ENCODE measurements around the gene ATG2A.

ATG2A gene

GRCh38 chr11:64916775-64917662 lies at the start of gene ATG2A:
Gene ATG2A (minus strand): TSS chr11:64917209. CDS start chr11:64917135, 74 bp downstream.
- peak; percentile 99 for DNase-seq (ENCODE audit: low read depth)

- DNase-seq (ENCODE audit: low read depth) = no peak
Measured at GRCh38 chr11:64963072-64963631, 46.1 kb upstream of the ATG2A start.

GRCh38 chr11:64960719-64961118 lies 43.7 kb upstream of the ATG2A start:
- no peak for DNase-seq (ENCODE audit: low read depth)

GRCh38 chr11:64959498-64959897 lies 42.5 kb upstream of the ATG2A start:
- no peak for DNase-seq (ENCODE audit: low read depth)

- DNase-seq (ENCODE audit: low read depth) = no peak
Measured at GRCh38 chr11:64954201-64954600, 37.2 kb upstream of the ATG2A start.

GRCh38 chr11:64951529-64951928 lies 34.5 kb upstream of the ATG2A start:
- DNase-seq (ENCODE audit: low read depth) = no peak

- no peak for DNase-seq (ENCODE audit: low read depth)
Measured at GRCh38 chr11:64947208-64947814, 30.3 kb upstream of the ATG2A start.

GRCh38 chr11:64936539-64936938 lies 19.5 kb upstream of the ATG2A start:
- no peak for DNase-seq (ENCODE audit: low read depth)

GRCh38 chr11:64935359-64936081 lies 18.5 kb upstream of the ATG2A start, which contains the start of gene GPHA2:
Gene GPHA2 (minus strand): TSS chr11:64935893. CDS start chr11:64935460, 433 bp downstream.
- DNase-seq (ENCODE audit: low read depth) = no peak

- no peak for DNase-seq (ENCODE audit: low read depth)
Measured at GRCh38 chr11:64934682-64935358, 17.8 kb upstream of the ATG2A start.

- no peak for DNase-seq (ENCODE audit: low read depth)
Measured at GRCh38 chr11:64933935-64934681, 17.1 kb upstream of the ATG2A start.

GRCh38 chr11:64933213-64933934 lies 16.4 kb upstream of the ATG2A start:
- DNase-seq (ENCODE audit: low read depth) = no peak

GRCh38 chr11:64932324-64932723 lies 15.3 kb upstream of the ATG2A start:
- DNase-seq (ENCODE audit: low read depth) = no peak

- no peak for DNase-seq (ENCODE audit: low read depth)
Measured at GRCh38 chr11:64931290-64931689, 14.3 kb upstream of the ATG2A start.

GRCh38 chr11:64930340-64930739 lies 13.3 kb upstream of the ATG2A start:
- DNase-seq (ENCODE audit: low read depth) = no peak

GRCh38 chr11:64929625-64930024 lies 12.6 kb upstream of the ATG2A start:
- DNase-seq (ENCODE audit: low read depth) = no peak

- no peak for DNase-seq (ENCODE audit: low read depth)
Measured at GRCh38 chr11:64928957-64929356, 11.9 kb upstream of the ATG2A start.

GRCh38 chr11:64926689-64927088 lies 9.7 kb upstream of the ATG2A start:
- no peak for DNase-seq (ENCODE audit: low read depth)

- no peak for DNase-seq (ENCODE audit: low read depth)
Measured at GRCh38 chr11:64925536-64926436, 8.8 kb upstream of the ATG2A start.

Data from HS-27A (cell line).